GM13976 (cell line): ENCODE measurements around the gene HARS1.
"Not testable (repeated sequence)": the region's sequence is repeated elsewhere in the genome, so short reads cannot be mapped to it uniquely, and the experiment has no call there.

Experiments
- DNase-seq: peaks from one replicate; pipeline ENCODE4 v3.0.0; 2012; ENCODE audit warnings: low spot score
- CTCF ChIP-seq: IDR thresholded peaks from 2 replicates; pipeline ENCODE4 v1.5.1; 2012; ENCODE audit warnings: borderline replicate concordance, mild to moderate bottlenecking; ENCODE audit not compliant: insufficient read depth; ENCODE audit errors: extremely low read depth, missing control alignments, control extremely low read depth
- in situ Hi-C: fragments of 300-500 bp; cut with MboI; formaldehyde crosslinking; loops from one replicate; pipeline ENCODE4 v1.12.0; 2022; ENCODE audit warnings: low sequenced_read_pairs, mixed read lengths, inconsistent platforms; ENCODE audit not compliant: unreplicated experiment

Gene HARS1

GRCh38 chr5:140664030-140664358, 27.2 kb downstream of the HARS1 start:
- in situ Hi-C loops, result no loop called here
- TF ChIP-seq CTCF, result no peak
- DNase-seq, result no peak

GRCh38 chr5:140660371-140660770, 30.8 kb downstream of the HARS1 start:
- in situ Hi-C loops, DNase-seq: not testable (repeated sequence)

- in situ Hi-C loops, result no loop called here
- TF ChIP-seq CTCF, result no peak
- DNase-seq, result no peak
Observed at GRCh38 chr5:140658870-140659269, 32.3 kb downstream of the HARS1 start.

GRCh38 chr5:140647042-140647419, 44.1 kb downstream of the HARS1 start:
- DNase-seq, result no peak
- no peak for TF ChIP-seq CTCF
- in situ Hi-C loops, result no loop called here

GRCh38 chr5:140642718-140643117, 48.5 kb downstream of the HARS1 start:
- no peak for TF ChIP-seq CTCF
- in situ Hi-C loops, result no loop called here
- no peak for DNase-seq

GRCh38 chr5:140641716-140642115, 49.5 kb downstream of the HARS1 start:
- DNase-seq, result no peak
- in situ Hi-C loops, result no loop called here
- TF ChIP-seq CTCF, result no peak

- peak; percentile 99 for DNase-seq
- in situ Hi-C loops, result no loop called here
- peak; percentile 72 for TF ChIP-seq CTCF
Observed at GRCh38 chr5:140639148-140639981, 51.8 kb downstream of the HARS1 start, which contains the start of gene TMCO6. Gene TMCO6, plus strand, starts transcription at chr5:140639451. Its CDS starts 77 bp downstream, at chr5:140639528.

GRCh38 chr5:140638898-140639147, 52.3 kb downstream of the HARS1 start:
- DNase-seq, in situ Hi-C loops: not testable (repeated sequence)
